H1 (cell line): ENCODE results near the gene CXCL1. TPM values are rescaled to one million over a fixed set of nuclear protein-coding genes. Genes with fewer than 3 reads are reported as not detected.

Experiments
- CTCF ChIA-PET: fragments of 300-600 bp; sonication (Branson Sonifier 250); formaldehyde crosslinking; loops from one replicate; lab custom pipeline; 2021; ENCODE audit not compliant: partially characterized antibody; lab: Charles Lee
- POLR2A ChIA-PET: fragments of 300-600 bp; sonication (Branson Sonifier 250); formaldehyde crosslinking; loops from one replicate; lab custom pipeline; 2021; ENCODE audit warnings: inconsistent platforms; ENCODE audit not compliant: partially characterized antibody; lab: Charles Lee
- DNase-seq, 2 experiments: peaks; one replicate each; pipeline versions ENCODE4 v3.0.0 to v3.0.0-alpha.2; 2010 to 2022; ENCODE audit warnings: low spot score in 2 of 2, low read depth in 1 of 2, mixed read lengths in 1 of 2
- FAIRE-seq: peaks from 2 replicates; lab custom pipeline; 2011; peaks lifted over from hg19 to GRCh38; lab: Jason Lieb, UNC
- H2AFZ ChIP-seq: 2 replicates; pipeline ENCODE4 v1.8.1; 2012; ENCODE audit warnings: low read length, inconsistent platforms
- H2AK5ac ChIP-seq: 2 replicates; pipeline ENCODE4 v1.6.1; 2013; ENCODE audit warnings: low read depth, low read length
- H2BK120ac ChIP-seq: replicated peaks from 2 replicates; pipeline ENCODE3; 2013; ENCODE audit warnings: low read depth, low read length, inconsistent platforms
- H2BK12ac ChIP-seq: 2 replicates; pipeline ENCODE4 v1.6.1; 2013; ENCODE audit warnings: low read depth, low read length
- H2BK15ac ChIP-seq: 2 replicates; pipeline ENCODE4 v1.6.1; 2013; ENCODE audit warnings: low read length
- H2BK20ac ChIP-seq: 2 replicates; pipeline ENCODE4 v1.6.1; 2013; ENCODE audit warnings: low read length
- H2BK5ac ChIP-seq: 2 replicates; pipeline ENCODE4 v1.6.1; 2013; ENCODE audit warnings: low read depth, low read length
- H3K14ac ChIP-seq: 2 replicates; pipeline ENCODE4 v1.6.1; 2013; ENCODE audit warnings: inconsistent platforms; ENCODE audit not compliant: insufficient read length
- H3K18ac ChIP-seq: 2 replicates; pipeline ENCODE4 v1.6.1; 2013; ENCODE audit warnings: low read length; ENCODE audit errors: extremely low read depth
- H3K23ac ChIP-seq: 2 replicates; pipeline ENCODE4 v1.6.1; 2013; ENCODE audit warnings: inconsistent platforms; ENCODE audit not compliant: insufficient read length
- H3K23me2 ChIP-seq: 2 replicates; pipeline ENCODE4 v1.6.1; 2013; ENCODE audit warnings: low read depth, low read length
- H3K27ac ChIP-seq: 2 replicates; pipeline ENCODE4 v1.6.1; 2011; ENCODE audit warnings: low read depth, low read length, inconsistent platforms
- H3K27me3 ChIP-seq, 4 experiments: replicated peaks in 1 of 4; 1 replicate in 1 of 4; 2 replicates in 3 of 4; pipeline versions ENCODE4 v1.6.1 to v1.8.1; 2011 to 2013; ENCODE audit warnings: low read length in 3 of 4, mild to moderate bottlenecking in 3 of 4, inconsistent platforms in 2 of 4, mixed read lengths in 2 of 4, moderate library complexity in 1 of 4; ENCODE audit not compliant: control insufficient read depth in 3 of 4, insufficient read depth in 3 of 4; ENCODE audit errors: extremely low read depth in 1 of 4
- H3K36me3 ChIP-seq, 4 experiments: 2 replicates each; pipeline versions ENCODE4 v1.6.1 to v1.8.1; 2011 to 2013; ENCODE audit warnings: mild to moderate bottlenecking in 4 of 4, low read length in 3 of 4, moderate library complexity in 2 of 4, control low read depth in 1 of 4, inconsistent platforms in 1 of 4; ENCODE audit not compliant: insufficient read depth in 4 of 4, control insufficient read depth in 2 of 4
- H3K4ac ChIP-seq: replicated peaks from 2 replicates; pipeline ENCODE3; 2013; ENCODE audit warnings: low read length, low read depth, mixed read lengths, inconsistent platforms; ENCODE audit not compliant: insufficient read length
- H3K4me1 ChIP-seq, 4 experiments: replicated peaks in 1 of 4; 1 replicate in 1 of 4; 2 replicates in 3 of 4; pipeline versions ENCODE4 v1.6.1 to v1.8.1; 2011 to 2013; ENCODE audit warnings: low read length in 3 of 4, inconsistent platforms in 2 of 4, mixed read lengths in 1 of 4; ENCODE audit not compliant: insufficient read depth in 4 of 4, control insufficient read depth in 3 of 4
- H3K4me2 ChIP-seq, 2 experiments: 2 replicates each; pipeline versions ENCODE4 v1.6.1 to v1.8.1; 2011 to 2013; ENCODE audit warnings: low read depth in 2 of 2, low read length in 2 of 2, control low read depth in 1 of 2, inconsistent platforms in 1 of 2, mild to moderate bottlenecking in 1 of 2; ENCODE audit not compliant: insufficient read depth in 1 of 2
- H3K4me3 ChIP-seq, 4 experiments: fragments of 200-600, 300-600 bp in 1 of 4; sonication (generic), shearing (Covaris generic), sonication (Bioruptor Twin) in 1 of 4; 2 replicates each; pipeline versions ENCODE4 v1.5.1 to v1.8.1; 2011 to 2016; ENCODE audit warnings: low read length in 4 of 4, low read depth in 3 of 4, control low read depth in 2 of 4, inconsistent platforms in 2 of 4, mild to moderate bottlenecking in 2 of 4, mixed read lengths in 1 of 4, moderate library complexity in 1 of 4; ENCODE audit not compliant: insufficient read depth in 2 of 4; ENCODE audit errors: extremely low read depth in 1 of 4
- H3K56ac ChIP-seq: replicated peaks from 2 replicates; pipeline ENCODE3; 2013; ENCODE audit warnings: low read depth, mild to moderate bottlenecking, mixed read lengths, low read length, inconsistent platforms; ENCODE audit not compliant: insufficient read length
- H3K79me1 ChIP-seq: 2 replicates; pipeline ENCODE4 v1.6.1; 2013; ENCODE audit warnings: low read depth, low read length, control low read depth
- H3K79me2 ChIP-seq, 2 experiments: 2 replicates each; pipeline versions ENCODE4 v1.6.1 to v1.8.1; 2012 to 2013; ENCODE audit warnings: low read length in 2 of 2, mild to moderate bottlenecking in 2 of 2, inconsistent platforms in 1 of 2; ENCODE audit not compliant: insufficient read depth in 2 of 2, control insufficient read depth in 1 of 2
- H3K9ac ChIP-seq, 4 experiments: replicated peaks in 1 of 4; 1 replicate in 1 of 4; 2 replicates in 3 of 4; pipeline versions ENCODE4 v1.6.1 to v1.8.1; 2011 to 2013; ENCODE audit warnings: low read depth in 3 of 4, low read length in 3 of 4, control low read depth in 2 of 4, mild to moderate bottlenecking in 2 of 4, moderate library complexity in 2 of 4, inconsistent platforms in 1 of 4; ENCODE audit errors: extremely low read depth in 1 of 4
- H3K9me3 ChIP-seq, 2 experiments: 2 replicates each; pipeline versions ENCODE4 v1.6.1 to v1.8.1; 2012 to 2013; ENCODE audit warnings: mild to moderate bottlenecking in 2 of 2, moderate library complexity in 2 of 2, control low read depth in 1 of 2, inconsistent platforms in 1 of 2, low read depth in 1 of 2, low read length in 1 of 2, mixed read lengths in 1 of 2; ENCODE audit not compliant: insufficient read depth in 2 of 2
- H4K20me1 ChIP-seq, 2 experiments: replicated peaks in 1 of 2; 2 replicates each; pipeline versions ENCODE3 to v1.8.1; 2011 to 2013; ENCODE audit warnings: inconsistent platforms in 2 of 2, low read length in 2 of 2, mild to moderate bottlenecking in 1 of 2; ENCODE audit not compliant: insufficient read depth in 2 of 2, control insufficient read depth in 1 of 2
- H4K5ac ChIP-seq: 2 replicates; pipeline ENCODE4 v1.6.1; 2013; ENCODE audit warnings: low read length, low read depth, mixed read lengths, inconsistent platforms; ENCODE audit not compliant: insufficient read length
- H4K8ac ChIP-seq: 2 replicates; pipeline ENCODE4 v1.8.0; 2013; ENCODE audit warnings: mild to moderate bottlenecking, moderate library complexity, low read length, inconsistent platforms; ENCODE audit not compliant: insufficient read depth; ENCODE audit errors: extremely low read depth
- H4K91ac ChIP-seq: replicated peaks from 2 replicates; pipeline ENCODE3; 2013; ENCODE audit warnings: low read length, mixed read lengths, inconsistent platforms; ENCODE audit not compliant: insufficient read length
- CEBPB ChIP-seq: IDR thresholded peaks from 2 replicates; pipeline ENCODE4 v1.6.1; 2012; ENCODE audit warnings: low read depth, low read length
- SP1 ChIP-seq: IDR thresholded peaks from 2 replicates; pipeline ENCODE4 v1.6.1; 2011; ENCODE audit warnings: low read depth, low read length
- TEAD4 ChIP-seq: IDR thresholded peaks from 2 replicates; pipeline ENCODE4 v1.6.1; 2012; ENCODE audit warnings: low read depth, low read length, inconsistent platforms, mixed read lengths
- YY1 ChIP-seq: IDR thresholded peaks from 2 replicates; pipeline ENCODE4 v1.6.1; 2011; ENCODE audit warnings: low read depth, mild to moderate bottlenecking, low read length
- WGBS, 2 experiments: shearing (Covaris generic) in 1 of 2; methylation state at CpG; one replicate each; pipeline versions ENCODE4 v1.1.6 to v1.1.7; 2013 to 2015; ENCODE audit warnings: low lambda C conversion rate in 2 of 2, mixed read lengths in 2 of 2, inconsistent platforms in 1 of 2, low coverage in 1 of 2, missing lambda C conversion rate in 1 of 2; ENCODE audit not compliant: insufficient replicate concordance in 2 of 2, insufficient coverage in 1 of 2, insufficient read length in 1 of 2; ENCODE audit errors: extremely low coverage in 1 of 2, missing lambda C conversion rate in 1 of 2; 5-methylcytosine and 5-hydroxymethylcytosine counted together
- polyA plus RNA-seq, 7 experiments: library from polyadenylated mRNA; depleted of rRNA in 3 of 7; stranded (reverse) in 5 of 7; unstranded in 2 of 7; fragments of >200 nt in 5 of 7; fragments of 200-250 nt in 2 of 7; gene quantifications; 1 replicate in 5 of 7; 2 replicates in 1 of 7; 4 replicates in 1 of 7; pipeline versions ENCODE4 v1.2.1 to v1.2.3, GENCODE V29; 2011 to 2013; ENCODE audit warnings: missing spikeins in 2 of 7, mixed read lengths in 2 of 7
- total RNA-seq: library from RNA; stranded (reverse); fragmentation: NEBNext Ultra II Directional; extraction: Animal tissue kit (Norgen Biotek cat#: 25700); gene quantifications from 2 replicates; pipeline ENCODE4 v1.2.1, GENCODE V29; 2021

CXCL1 gene
- total and polyA plus RNA-seq, 2 of the 8 experiments (the other 6 are each of a cell fraction or from before 2014, with no cell fraction given), result 0.77 to 0.80 TPM

GRCh38 chr4:73894001-73894400 is 24.8 kb downstream of the CXCL1 start:
- H3K27me3 ChIP-seq, result no peaks in the 10 kb centered on the region; a peak in 1 of 7 replicates
- ChIA-PET CTCF (interaction anchor here (1.0 to 1.7 kb wide), 2 partner anchors 12 to 30 kb away, joined by 4 to 6 read pairs; no protein-coding TSS in a partner anchor), POLR2A (interaction anchor here (1.0 kb wide), 1 partner anchor 25 kb away, joined by 3 read pairs; the partner anchor contains the start of gene CXCL1)
- H3K56ac ChIP-seq, result no peak overlapping the region
- H2BK12ac ChIP-seq, result no peak overlapping the region
- H3K18ac ChIP-seq, result no peak overlapping the region
- no peak overlapping the region for H3K9ac ChIP-seq
- no peak overlapping the region for H3K4me3 ChIP-seq
- H2AFZ ChIP-seq, result no peak overlapping the region
- H4K20me1 ChIP-seq, result no peaks in the 10 kb centered on the region
- no peaks in the 10 kb centered on the region for H3K79me1 ChIP-seq
- no peak overlapping the region for H2AK5ac ChIP-seq
- no peak overlapping the region for H2BK120ac ChIP-seq
- no peak overlapping the region for H3K27ac ChIP-seq
- no peaks in the 10 kb centered on the region for H3K23me2 ChIP-seq
- no peak overlapping the region for H2BK20ac ChIP-seq
- H3K4me2 ChIP-seq, result no peak overlapping the region
- H4K8ac ChIP-seq, result no peak overlapping the region
- no peak overlapping the region for H4K5ac ChIP-seq
- H3K9me3 ChIP-seq, result no peaks in the 10 kb centered on the region
- DNase-seq (no peak), FAIRE-seq (no peak)
- H3K4me1 ChIP-seq, result no peaks in the 10 kb centered on the region
- no peaks in the 10 kb centered on the region for H3K79me2 ChIP-seq
- 59% methylated on average over 2 of the region's 2 CpGs; no CpG with 5 or more reads in 1 of the 2 experiments for WGBS, 2 experiments
- no peak overlapping the region for H3K23ac ChIP-seq
- no peak for TF ChIP-seq SP1
- 0 out of 2 replicates have a peak, but pooled peaks have one; percentile 26 for TF ChIP-seq TEAD4
- TF ChIP-seq CEBPB, result no peak
- no peak for TF ChIP-seq YY1
- H3K14ac ChIP-seq, result no peak overlapping the region
- no peak overlapping the region for H2BK15ac ChIP-seq
- no peak overlapping the region for H3K4ac ChIP-seq
- no peak overlapping the region for H4K91ac ChIP-seq
- no peak overlapping the region for H2BK5ac ChIP-seq
- H3K36me3 ChIP-seq, result no peaks in the 10 kb centered on the region
